GM19397 (cell line): ENCODE data around the gene ANKRD55.
"Not testable (repeated sequence)": the region's sequence is repeated elsewhere in the genome, so short reads cannot be mapped to it uniquely, and the experiment has no call there.

Source experiments
- ATAC-seq: cut with Tn5 transposase; IDR thresholded peaks from one replicate; pipeline ENCODE4 v1.9.1; 2021; ENCODE audit warnings: mild to moderate bottlenecking, moderate library complexity; ENCODE audit not compliant: unreplicated experiment

The ANKRD55 gene

DNA sequence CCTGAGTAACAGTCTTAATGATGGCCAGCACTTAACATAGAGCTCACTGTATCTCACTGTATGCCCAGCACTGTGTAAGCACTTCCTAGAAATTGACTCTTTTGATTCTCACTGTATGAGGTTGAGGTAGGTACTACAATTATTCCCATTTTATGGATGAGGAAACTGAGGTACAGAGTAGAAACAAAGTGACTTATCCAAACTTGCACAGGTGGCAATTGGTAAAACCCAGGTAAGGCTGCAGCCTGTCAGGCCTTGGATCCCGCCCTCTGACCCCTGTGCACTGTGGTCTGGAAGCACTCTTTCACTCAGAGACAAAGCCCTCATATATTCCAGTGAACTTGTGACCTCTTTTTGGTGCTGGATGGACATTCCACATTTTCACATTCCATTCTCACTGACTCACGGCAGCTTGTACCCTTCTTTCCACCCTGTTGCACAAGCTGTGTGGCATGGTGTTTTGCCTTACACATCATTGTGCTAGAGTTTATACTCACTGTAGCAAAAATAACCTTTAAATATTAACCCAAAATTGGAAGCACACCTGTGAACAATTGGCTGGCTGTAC lies 21.7 kb downstream of the ANKRD55 start:
- no peak for ATAC-seq

DNA sequence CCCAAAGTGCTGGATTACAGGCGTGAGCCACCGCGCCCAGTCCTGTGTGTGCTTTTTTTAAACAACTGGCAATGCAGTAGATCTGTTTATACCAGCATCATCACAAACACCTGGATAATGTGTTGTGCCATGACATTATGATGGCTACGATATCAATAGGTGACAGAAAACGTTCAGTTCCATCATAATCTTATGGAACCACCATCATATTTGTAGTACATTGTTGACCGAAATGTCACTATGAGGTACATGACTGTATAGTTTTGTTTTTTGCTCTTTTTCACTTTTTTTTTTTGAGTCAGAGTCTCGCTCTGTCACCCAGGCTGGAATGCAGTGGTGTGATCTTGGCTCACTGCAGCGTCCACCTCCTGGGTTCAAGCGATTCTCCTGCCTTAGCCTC lies 24.4 kb downstream of the ANKRD55 start:
- no peak for ATAC-seq

DNA sequence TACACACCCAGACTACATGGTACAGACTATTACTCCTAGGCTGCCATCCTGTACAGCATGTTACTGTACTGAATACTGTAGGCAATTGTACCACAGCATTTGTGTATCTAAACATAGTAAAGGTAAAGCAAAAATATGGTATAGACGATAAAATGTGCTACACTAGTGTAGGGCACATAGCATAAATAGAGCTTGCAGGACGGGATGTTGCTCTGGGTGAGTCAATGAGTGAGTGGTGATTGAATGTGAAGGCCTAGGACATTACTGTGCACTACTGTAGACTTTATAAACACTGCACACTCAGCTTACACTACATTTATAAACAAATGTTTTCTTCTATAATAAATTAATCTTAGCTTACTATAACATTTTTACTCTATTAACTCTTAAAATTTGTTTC lies 25.6 kb downstream of the ANKRD55 start:
- no peak for ATAC-seq

DNA sequence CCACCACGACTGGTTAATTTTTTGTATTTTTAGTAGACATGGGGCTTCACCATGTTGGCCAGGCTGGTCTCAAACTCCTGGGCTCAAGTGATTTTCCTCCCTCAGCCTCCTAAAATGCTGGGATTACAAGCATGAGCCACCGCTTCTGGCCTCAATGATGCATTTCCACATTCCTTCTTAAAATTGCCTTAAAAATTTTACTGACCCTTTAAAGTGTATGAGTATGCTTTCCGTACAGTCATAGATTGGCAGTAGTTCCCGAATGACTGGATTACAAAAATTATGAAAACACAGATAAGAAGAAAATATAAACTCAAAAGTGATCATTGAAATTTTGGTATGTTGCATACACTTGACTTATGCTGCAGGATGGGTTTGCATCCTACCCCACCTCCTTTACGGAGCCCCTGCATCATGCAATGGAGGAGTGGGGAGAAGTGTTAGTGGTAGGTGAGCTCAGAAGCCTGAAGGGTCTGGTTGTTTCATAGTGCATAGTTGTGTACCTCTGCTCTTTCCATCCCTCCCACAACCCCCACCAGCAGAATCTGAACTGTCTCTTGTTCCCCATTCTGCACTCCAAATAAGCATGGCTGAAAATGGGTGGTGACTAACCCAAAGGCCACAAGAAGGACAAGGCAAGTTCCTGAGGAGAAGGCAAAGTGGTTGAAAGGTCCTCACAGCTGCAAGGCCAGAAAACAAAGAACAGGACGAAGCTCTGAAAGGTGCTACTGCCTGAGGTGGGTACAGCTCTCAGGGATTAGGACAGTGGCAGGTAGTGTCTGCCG lies 26.8 kb downstream of the ANKRD55 start:
- ATAC-seq = no peak

DNA sequence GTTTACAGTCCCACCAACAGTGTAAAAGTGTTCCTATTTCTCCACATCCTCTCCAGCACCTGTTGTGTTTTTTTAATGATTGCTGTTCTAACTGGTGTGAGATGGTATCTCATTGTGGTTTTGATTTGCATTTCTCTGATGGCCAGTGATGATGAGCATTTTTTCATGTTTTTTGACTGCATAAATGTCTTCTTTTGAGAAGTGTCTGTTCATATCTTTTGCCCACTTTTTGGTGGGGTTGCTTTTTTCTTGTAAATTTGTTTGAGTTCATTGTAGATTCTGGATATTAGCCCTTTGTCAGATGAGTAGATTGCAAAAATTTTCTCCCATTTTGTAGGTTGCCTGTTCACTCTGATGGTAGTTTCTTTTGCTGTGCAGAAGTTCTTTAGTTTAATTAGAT lies 29.2 kb downstream of the ANKRD55 start:
- not testable (repeated sequence) for ATAC-seq

DNA sequence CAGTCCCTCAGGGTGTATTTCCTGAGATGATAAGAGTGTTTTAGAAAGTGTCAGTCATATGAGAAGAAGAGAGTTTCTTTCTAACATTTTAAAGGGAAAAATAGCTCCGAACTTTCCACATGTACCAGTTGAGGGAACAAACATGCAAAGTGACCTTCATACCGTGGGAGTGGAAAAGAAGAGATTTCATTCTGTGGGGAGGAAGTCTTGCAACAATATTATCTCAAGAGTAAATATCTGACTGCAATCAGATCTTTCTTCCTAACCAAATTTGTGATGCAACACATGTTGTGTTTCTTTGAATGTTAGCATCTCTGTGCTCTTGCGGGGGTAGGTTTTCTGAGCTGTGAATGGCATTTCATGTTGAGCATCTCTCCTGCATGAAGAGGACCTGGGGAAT lies 30.6 kb downstream of the ANKRD55 start:
- no peak for ATAC-seq

DNA sequence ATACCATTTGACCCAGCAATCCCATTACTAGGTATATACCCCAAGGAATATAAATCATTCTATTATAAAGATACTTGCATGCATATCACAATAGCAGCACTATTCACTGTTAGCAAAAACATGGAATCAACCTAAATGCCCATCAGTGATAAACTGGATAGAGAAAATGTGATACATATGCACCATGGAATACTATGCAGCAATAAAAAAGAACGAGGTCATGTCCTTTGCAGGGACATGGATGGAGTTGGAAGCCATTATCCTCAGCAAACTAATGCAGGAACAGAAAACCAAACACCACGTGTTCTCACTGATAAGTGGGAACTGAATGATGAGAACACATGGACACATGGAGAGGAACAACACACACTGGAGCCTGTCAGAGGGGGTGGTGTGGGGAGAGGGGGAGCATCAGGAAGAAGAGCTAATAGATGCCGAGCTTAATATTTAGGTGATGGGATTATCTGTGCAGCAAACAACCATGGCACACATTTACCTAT lies 31.3 kb downstream of the ANKRD55 start:
- not testable (repeated sequence) for ATAC-seq

DNA sequence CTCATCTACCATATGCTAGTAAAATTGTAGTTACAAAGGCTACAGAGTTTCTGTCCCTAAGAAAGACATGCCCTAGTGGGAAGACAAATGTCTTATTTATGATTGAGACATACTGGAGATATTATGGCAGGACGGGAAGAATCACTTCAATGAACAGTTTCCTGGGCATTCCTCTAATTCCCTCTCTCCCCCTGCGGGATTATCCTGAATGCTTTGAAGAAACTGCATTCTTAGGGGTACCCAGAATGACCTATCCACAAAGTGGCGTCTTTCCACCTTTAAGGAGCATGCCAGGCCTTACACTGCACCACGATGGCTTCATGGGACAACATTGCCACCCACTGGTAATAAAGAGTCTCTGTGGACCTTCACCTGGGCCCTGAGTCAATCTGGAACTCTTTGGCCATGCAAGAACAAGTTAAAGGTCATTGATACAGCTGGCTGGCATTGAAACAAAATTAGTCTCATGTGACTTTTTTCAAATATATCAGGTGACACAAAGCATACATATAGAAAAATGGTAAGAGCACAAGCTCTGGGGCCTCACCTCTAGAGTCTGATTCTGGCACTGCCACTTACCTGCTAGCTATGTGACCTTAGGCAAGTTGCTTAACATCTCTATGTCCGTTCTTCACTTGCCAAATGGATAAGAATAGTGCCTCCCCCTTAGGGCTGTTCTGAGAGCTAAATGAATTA lies 32.0 kb downstream of the ANKRD55 start:
- peak; percentile 98 for ATAC-seq

DNA sequence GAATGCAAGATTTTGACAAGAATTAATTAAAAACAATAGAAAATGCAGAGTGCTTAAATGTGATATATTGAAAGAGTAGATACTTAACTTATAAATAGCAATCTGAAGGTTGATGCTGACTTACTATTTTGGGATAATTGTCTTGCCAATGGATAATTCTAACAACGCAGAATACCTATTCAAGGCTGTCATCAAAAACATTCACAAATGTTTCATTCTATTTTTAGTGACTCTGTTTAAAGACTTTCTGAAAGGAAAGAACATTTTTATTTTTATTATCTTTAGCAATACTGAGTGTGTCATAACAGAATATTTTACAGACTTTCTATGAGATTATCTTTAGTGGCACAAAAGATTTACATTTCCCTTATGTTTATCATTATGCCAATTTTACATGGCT lies 38.1 kb downstream of the ANKRD55 start:
- no peak for ATAC-seq

DNA sequence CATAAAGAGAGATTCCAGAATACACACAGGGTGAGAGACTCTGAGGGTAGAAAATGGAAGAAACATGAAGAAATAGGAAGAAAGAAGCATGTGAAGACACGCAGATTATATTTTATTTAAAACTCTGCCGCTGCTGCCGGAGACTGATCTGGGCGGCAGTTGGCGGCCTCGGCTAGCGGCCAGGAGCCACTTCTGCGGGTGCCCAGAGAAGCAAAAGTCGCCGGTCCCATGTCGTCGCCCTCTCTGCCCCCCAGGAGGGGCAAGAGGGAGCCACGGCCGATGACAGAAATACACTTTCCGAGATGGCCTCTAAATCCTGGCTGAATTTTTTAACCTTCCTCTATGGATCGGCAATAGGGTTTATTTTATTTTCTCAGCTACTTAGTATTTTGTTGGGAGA lies 40.9 kb downstream of the ANKRD55 start:
- no peak for ATAC-seq

GRCh38 chr5:56191656-56192055 lies 41.5 kb downstream of the ANKRD55 start:
- no peak for ATAC-seq

DNA sequence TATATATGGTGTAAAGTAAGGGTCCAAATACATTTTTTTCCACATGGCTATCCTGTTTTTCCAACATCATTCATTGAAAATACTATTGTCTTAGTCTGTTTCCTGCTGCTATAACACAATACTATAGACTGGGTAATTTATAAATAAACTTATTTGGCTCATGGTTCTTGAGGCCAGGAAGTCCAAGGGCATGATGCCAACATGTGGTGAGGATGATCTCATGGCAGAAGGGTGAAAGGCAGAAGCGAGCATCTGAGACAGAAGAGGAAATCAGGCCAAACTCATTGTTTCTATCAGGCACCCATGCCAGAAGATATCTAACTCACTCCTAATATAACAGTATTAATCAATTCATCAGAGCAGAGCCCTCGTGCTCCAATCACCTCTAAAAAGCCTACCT lies 42.6 kb downstream of the ANKRD55 start:
- ATAC-seq = no peak

GRCh38 chr5:56185768-56186311 lies 47.3 kb downstream of the ANKRD55 start:
- no peak for ATAC-seq

GRCh38 chr5:56183506-56183905 lies 49.6 kb downstream of the ANKRD55 start:
- no peak for ATAC-seq

- no peak for ATAC-seq
Observed at GRCh38 chr5:56179442-56179841, 53.7 kb downstream of the ANKRD55 start.

GRCh38 chr5:56178823-56179222 lies 54.3 kb downstream of the ANKRD55 start:
- no peak for ATAC-seq

GRCh38 chr5:56176871-56177533 lies 56.1 kb downstream of the ANKRD55 start:
- no peak for ATAC-seq

DNA sequence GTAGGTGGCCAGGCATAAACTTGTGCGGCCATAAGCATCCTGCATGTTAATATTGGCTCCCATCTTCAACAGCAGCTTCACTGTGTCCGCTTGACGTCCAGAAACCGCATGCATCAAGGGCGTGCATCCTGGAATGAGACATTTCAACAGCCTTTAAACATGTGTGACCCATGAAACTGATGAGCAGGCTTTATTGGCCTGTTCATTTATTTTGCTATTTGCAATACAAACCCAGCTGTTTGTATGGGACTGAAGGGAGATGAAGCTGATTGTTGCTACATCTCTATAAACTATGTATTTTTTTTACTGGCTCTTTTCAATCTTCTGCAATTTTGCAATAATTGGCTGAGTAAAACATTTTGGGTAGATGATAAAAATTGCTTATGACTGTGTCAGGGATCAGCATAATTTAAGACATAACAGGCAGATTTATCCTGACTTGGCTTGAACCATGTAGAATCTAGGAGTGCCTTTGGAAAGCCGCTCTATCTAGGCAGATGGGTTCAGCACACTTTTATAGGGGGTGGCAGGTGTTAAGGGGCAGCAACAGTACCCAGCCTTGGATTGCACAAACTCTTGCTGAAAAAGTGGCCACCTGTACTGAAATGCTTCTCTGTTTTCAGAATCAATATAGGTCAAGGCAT lies 56.9 kb downstream of the ANKRD55 start:
- ATAC-seq = no peak

GRCh38 chr5:56175488-56175887 lies 57.6 kb downstream of the ANKRD55 start:
- ATAC-seq = no peak

- no peak for ATAC-seq
Observed at GRCh38 chr5:56175021-56175420, 58.1 kb downstream of the ANKRD55 start.

DNA sequence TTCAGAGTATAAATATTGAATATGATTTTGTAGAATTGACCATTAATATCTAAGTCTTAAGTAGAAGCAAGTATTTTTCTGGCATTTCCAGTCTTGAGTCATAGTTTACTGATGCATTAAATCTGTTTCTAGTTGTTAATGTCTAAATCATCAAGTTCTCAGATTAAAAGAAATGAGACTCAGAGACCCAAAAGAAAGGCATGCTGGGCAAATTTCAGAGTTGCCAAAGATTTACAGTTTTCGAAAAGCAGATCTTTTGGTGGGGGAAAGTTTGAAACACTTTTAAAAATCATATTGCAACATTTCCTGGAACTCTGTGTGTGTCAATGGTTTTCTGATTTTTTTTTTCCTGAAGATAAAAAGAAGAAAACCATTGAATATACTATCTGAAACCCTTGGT lies 60.9 kb downstream of the ANKRD55 start:
- no peak for ATAC-seq
